Adipose tissue (tissue), 3 donors: Measurements from ENCODE around the gene PANX1. TPM values are rescaled to one million over a fixed set of nuclear protein-coding genes. Genes with fewer than 3 reads are reported as not detected.

ENCODE experiments used
- H3K27ac ChIP-seq: one replicate; pipeline ENCODE4 v1.5.1; 2013; ENCODE audit warnings: low read depth, low read length
- WGBS, 3 donors: extraction: QIAGEN DNeasy Blood & Tissue Kit; methylation state at CpG; one replicate each; pipeline ENCODE4 v1.1.7; 2013; 5-methylcytosine and 5-hydroxymethylcytosine counted together
- polyA plus RNA-seq, 3 donors: library from polyadenylated mRNA; stranded (reverse); fragments of 200-250 nt; gene quantifications; one replicate each; pipeline ENCODE4 v1.2.3, GENCODE V29; 2013
- donor health status: healthy with polysubstance abuse.
- donor health status: Bipolar disorder and iron deficiency.
- donor health status: healthy.

Gene PANX1
- polyA plus RNA-seq, 3 donors, result 3.8 to 17.2 (median 10.1) TPM

DNA sequence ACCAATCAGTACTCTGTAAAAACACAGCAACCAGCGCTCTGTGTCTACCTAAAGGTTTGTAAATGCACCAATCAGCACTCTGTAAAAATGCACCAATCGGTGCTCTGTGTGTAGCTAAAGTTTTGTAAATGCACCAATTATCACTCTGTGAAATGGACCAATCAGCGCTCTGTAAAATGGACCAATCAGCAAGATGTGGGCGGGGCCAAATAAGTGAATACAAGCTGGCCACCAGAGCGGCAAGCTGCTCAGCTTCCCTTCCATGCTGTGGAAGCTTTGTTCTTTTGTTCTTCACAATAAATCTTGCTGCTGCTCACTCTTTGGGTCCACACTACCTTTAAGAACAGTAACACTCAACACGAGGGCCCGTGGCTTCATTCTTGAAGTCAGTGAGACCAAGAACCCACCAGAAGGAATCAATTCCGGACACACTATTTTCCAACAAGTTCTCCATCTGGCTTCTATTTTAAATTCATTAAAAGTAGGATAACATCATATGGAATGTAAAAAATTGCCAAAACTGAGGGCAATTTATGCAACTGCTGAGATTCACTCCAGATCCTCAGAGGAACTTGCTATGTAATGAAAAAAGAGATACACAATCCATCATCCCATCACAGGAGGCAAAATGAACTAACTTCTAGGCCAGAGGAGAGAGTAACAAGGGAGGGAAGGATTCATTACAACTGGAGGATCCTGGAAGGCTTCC lies 3.1 kb upstream of the PANX1 start:
- no peak overlapping the region for H3K27ac ChIP-seq
- WGBS, 3 donors, result 87 to 93% (median 88%) methylated on average over 8 of the region's 8 CpGs

DNA sequence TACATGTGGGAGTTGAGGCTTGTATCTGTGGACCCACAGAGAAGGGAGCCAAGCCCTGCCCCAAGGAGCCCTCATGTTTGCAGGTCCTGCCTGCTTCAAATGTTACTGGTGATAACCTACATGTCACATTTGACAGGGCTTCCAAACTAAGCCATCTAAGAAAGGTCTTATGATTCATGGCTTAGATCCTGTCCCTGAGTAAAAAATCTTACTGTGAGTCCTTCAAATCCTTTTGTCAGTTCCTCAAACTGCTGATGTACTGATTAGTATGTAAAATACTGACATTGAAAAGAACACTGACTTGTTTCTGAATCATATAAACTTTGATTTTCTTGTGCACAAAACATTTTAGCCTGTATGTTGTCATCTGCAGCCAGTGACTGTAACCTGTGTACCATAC lies 1.0 kb upstream of the PANX1 start:
- H3K27ac ChIP-seq, result no peak overlapping the region

DNA sequence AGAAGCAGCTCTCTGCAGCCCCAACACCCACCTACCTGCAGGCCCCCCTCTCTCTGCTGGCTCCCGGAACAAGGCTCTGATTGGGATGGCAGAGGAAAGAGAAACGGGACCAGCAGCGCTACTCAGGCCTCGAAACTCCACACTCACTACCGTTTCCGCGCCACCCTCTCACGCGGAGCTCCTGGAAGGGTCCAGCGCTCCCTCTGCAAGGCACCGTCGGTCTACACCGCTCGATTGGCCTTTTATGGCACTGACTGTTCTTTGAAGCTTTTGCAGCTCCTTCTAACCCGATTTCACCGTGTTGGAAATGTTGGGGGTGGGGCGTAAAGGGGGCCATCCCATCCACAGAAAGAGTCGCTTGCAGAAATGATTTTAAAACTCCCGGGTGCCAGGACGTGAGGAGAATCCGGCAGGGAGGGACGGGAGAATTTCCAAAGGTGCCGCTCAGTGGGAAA lies 323 bp upstream of the PANX1 start:
- H3K27ac ChIP-seq, result peak overlapping the region; percentile 92
- 0 to 1% (median 0%) methylated on average over 23 of the region's 23 CpGs for WGBS, 3 donors

DNA sequence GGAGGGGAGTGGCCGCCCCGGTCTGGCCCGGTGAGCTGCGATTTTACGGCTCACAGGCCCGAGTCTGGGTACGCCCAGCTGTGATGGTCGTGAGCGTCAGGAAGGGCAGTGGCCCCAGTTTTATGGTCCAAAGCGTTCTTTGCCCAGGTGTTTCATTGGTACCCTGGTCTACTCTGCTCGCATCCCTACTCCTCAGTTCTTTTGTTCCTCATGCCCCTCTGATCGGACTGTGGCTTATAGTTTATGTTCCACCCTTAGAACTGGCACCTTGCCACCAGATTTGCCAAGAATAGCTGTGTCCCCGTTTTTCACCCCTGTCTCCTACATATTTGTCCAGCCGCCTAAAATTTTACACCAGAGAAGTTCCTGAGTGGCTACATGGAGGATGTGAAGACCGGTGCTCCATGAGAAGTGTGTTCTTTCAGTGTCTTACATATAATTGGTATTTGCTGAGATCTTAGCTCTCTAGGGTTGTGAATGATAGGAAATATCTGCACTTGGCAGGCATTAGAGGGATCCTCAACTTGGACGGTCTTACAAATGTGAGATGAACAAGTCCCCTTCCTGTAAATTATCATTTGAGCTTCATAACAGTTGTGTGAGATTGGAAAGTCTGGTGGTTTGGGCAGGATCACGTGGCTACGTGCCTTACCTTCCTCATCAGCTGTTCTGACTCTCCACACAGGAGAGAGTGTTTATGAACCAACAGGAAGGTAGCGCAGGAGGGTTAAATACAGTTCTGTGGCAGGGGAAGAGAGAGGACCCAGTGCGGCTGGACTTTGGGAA lies 1.1 kb downstream of the PANX1 start:
- H3K27ac ChIP-seq, result peak overlapping the region; percentile 92
- WGBS, 3 donors, result 10 to 14% (median 14%) methylated on average over 20 of the region's 20 CpGs

DNA sequence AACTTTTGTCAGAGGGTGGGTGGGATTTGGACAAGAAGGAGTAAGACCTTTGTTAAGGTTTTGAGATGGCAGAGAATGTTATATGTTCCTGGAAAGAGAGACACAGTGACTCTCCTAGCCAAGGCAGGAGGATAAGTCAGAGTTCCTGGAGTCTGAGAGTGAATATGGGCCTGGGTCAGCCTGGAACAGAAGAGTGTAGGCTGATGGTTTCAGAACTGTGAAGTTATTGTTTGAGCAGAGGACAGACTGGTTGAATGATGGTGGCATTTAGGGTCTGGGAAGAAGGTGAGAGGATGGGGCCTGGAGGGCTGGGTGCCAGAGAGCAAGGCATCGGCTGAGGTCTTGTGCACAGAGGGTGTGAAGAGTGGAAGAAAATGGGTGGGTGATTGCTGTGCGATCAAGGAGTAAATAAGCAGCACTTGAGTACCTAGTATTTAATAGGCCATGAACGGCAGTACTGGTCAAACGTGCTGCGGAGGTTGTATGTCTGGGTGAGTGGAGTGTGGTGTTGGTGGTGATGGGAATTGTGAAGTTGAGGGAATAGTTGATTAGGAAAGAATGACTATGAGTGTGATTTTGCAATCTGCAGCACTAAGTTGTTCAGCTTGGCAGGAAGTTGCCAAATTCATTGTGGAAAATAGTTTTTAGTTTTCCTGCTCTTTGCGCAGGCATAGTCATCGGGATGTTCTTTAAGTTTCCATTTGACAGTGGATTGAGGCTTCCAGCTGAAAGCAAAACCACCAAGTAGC lies 1.8 kb downstream of the PANX1 start:
- 43 to 76% (median 45%) methylated on average over 7 of the region's 7 CpGs for WGBS, 3 donors
- H3K27ac ChIP-seq, result no peak overlapping the region

DNA sequence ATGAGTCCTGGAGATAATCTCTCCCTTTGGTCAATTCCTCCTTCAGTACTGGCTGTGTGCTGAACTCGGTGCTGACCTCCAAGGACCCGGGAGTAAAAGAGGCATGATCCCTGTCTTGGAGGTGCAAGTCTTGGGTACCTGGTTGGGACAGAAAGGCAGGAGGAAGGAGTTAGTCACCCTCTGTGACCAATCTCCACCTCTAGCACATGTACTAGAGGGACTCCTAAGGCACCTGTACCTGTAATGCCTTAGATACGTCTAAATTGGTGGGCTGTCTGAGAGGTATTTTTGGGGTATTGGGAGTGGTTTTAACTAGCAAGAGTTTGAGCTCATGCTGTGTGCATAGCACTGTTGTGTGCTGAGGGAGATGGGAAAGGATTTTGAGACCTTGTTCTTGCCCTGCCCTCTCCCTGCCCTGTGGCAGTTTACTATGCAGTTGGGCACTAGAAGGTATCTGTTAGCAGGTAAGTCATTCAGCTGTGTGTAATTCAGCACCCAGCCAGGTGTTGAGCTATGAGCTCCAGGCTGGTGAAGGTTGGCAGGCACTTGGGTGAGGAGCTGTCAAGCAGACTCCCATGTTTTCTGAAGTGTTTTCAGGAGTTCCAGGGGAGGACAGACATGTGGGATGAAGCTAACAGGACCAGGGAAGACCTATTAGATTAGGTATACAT lies 2.5 kb downstream of the PANX1 start:
- H3K27ac ChIP-seq, result no peak overlapping the region
- WGBS, 3 donors, result 62 to 74% (median 67%) methylated on average over 3 of the region's 3 CpGs

DNA sequence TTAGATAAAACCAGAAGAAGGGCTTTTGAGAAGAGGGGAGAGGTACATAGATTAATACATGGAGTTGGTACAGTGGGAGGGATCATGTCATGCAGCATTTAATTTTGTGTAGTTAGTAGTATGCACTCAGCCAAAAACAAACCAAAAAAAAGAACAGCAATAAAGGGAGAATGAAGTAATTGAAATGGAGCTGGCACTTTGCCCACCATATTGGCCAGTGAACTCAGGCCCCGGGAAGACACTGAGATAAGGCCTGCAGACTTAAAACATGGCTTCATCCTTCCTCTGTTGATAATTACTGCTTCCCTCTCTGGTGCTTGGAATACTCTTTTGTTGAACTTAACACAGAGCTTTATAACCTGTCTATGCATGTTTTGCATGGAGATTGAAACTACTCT lies 3.1 kb downstream of the PANX1 start:
- H3K27ac ChIP-seq, result no peak overlapping the region
- 15 to 21% (median 18%) methylated on average over 1 of the region's 1 CpG for WGBS, 3 donors

DNA sequence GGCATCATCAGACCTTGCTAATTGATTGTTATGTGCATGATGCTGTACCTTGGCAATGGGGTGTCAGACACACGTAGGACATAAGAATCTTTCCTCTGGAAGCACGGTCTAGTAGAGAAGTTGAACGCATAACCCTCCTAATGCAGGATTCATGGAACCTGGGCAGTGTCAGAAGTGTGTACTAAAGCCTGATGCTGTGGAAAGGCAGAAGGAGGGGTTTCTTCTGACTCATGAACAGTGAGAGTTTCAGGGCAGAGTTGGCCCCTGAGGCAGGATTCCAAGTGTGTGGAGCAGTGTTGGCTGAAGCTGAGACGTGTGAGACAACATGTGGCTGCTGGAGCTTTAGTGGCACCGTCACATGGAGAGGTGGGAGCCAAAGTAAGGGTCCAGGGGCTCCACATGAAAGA lies 3.5 kb downstream of the PANX1 start:
- 63 to 80% (median 70%) methylated on average over 5 of the region's 5 CpGs for WGBS, 3 donors
- H3K27ac ChIP-seq, result no peak overlapping the region

DNA sequence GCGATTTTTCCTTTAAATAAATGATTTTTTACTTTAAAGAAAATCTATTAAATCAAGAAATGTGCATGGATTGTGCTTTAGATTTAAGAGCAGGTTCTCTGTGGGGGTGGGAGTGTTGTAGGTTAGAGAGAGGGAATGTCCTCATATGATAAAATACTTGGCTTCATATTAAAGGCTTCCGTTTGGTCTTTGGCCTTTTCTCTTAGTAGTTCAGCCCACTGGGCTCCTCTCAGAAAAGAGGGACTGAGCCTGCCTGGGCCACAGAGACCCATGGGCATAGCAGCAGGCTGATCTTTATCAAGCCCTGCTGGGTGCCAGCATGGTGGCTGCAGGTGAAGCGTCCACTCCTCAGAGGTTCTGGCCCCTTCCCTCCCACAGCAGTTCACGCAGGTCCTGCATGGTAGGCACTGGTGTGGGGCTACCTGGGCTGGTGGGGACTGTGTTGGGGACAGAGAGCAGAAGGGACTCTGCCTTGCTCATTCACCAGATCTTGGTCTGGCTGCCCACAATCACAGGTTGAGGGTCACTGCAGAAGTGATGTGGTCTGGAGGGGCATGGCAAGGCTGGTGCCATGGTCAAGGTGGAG lies 4.3 kb downstream of the PANX1 start:
- no peak overlapping the region for H3K27ac ChIP-seq

DNA sequence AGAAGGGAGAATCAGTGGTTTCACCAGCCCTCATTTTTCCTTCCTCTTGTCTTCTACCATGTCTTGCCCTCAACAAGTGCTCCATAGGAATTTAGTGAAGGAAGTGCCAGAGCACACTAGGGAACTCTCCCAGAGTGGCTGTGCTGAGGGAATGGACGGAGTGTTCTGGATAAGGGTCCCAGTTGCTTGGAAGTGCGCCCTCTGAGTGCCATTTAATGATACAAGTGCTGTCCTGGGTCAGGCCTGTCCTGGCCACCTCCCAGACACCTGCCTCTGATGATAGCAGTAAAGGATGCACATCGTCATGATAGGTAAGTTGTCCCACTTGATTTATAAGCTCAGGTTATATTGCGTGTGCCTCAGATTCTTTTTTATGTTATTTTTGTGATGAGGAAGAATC lies 5.1 kb downstream of the PANX1 start:
- no peak overlapping the region for H3K27ac ChIP-seq
- 93 to 95% (median 94%) methylated on average over 4 of the region's 4 CpGs for WGBS, 3 donors

More for the DNA sequence above, 4.3 kb downstream of the PANX1 start:
- 86 to 90% (median 87%) methylated on average over 4 of the region's 4 CpGs for WGBS, 3 donors

DNA sequence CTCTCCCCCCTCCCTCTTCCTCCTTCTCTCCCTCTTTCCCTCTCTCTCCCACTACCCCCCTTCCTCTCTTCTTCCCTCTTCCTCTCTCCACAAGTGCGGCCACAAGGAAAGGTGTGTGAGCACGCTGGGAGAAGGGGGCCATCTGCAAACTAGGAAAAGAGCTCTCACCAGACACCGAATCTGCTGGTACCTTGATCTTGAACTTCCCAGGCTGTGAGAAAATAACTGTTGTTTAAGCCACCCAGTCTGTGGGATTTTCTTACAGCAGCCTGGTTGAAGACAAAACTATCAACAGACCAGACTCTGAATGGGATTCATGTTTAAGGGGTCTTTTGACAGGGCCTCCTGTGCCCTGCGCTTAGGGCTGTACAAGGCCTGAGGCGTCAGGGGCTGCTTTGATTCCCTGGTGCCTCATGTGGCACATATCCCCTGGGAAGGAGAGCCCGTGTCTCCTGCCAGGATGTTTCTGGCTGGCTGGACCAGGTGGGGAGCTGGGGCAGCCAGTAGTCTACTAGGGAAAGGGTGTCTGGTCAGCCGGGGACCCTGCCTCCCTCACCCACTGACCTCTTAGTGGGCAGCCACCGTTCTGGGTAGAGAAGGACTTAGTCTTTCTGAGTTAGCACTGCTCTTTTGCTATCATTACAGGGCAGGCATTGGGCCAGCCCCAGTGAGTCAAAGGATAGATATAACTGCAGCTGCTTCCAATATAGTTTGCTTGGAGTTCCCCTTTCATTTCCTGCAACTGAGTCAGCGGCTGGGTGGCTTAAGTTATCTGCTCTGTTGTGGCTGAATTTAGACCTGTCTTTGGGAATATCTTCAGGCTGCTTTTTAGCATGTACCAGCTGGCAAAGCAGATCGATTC lies 6.2 kb downstream of the PANX1 start:
- H3K27ac ChIP-seq, result no peak overlapping the region
- 45 to 71% (median 46%) methylated on average over 9 to 10 of the region's 10 CpGs for WGBS, 3 donors

DNA sequence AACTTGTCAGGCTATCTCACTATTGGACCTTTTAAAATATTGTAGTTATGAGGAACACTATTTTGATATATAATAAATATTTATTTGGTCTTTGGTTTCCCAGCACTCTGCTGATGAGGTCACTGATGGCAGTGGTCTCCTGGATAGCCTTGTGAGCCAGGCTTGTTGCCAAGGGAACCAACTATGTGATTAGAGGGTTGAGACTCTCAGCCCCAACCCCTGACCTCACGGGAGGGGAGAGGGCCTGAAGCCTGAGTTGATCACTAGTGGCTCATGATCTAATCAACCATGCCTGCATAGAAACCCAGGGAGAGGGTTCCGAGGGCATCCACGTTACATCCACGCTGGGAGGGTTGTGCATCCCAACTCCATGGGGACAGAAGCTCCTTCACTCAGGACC lies 10.8 kb downstream of the PANX1 start:
- no peak overlapping the region for H3K27ac ChIP-seq
- WGBS, 3 donors, result 81 to 87% (median 87%) methylated on average over 4 of the region's 4 CpGs

DNA sequence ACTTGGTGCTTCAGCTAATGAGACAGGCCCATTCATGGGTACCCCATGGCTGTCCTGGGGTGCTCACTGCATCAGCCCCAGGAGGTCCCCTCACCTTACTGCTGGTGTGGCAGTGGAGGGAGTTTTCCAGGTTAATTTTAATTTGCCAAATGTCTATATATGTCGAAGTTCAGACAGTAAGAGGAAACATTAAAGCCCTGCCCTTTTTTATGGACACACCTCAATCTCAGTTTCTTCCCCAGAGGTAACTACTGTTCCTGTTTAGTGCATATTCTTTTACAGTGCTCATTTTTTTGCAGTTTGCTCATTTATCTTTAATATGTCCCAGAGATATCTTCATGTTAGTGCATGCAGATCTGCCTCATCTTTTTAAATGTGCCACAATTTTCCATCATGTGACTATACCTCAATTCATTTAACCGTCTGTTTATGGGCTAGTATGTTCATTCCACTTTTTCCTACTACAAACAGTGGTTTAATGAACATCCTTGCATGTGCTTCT lies 11.6 kb downstream of the PANX1 start:
- WGBS, 3 donors, result 76 to 88% (median 87%) methylated on average over 2 of the region's 2 CpGs
- H3K27ac ChIP-seq, result no peak overlapping the region

DNA sequence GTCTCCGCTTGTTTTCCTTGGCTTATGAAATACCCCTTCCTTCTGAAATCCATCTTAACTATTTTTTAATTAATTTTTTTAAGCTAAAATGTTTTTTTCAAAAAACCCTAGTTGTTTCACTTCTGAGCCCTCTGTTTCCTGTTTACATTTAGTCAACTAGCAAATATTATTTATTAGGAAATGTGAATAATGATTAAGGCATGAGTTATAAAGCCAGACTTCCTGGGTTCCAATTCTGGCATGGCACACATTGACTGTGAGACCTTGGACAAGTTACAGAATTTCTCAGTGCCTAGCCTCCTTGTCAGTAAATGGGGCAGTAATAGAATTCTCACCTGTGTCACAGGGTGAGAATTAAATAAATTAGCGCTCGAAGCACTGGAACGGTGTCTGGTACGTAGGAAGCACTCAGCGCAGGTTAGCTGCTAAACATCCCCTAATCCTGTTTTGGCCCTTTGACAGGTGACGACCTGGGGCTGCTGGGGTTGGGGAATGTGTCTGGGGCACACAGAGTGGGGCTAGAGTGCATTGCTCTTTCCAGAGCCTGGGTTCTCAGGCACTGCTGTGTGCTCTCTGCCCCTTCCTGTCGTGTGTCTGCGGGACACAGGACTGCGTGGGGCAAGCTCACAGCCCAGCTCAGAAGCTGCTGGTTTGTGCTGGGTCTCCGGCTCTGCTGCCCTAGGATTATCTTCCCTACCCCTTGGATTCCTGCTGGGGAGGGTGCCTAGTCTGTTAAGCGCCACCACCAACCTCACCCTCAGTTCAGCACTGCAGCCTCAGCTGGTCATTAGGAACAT lies 13.1 kb downstream of the PANX1 start:
- no peak overlapping the region for H3K27ac ChIP-seq
- 87 to 93% (median 91%) methylated on average over 12 of the region's 12 CpGs for WGBS, 3 donors

DNA sequence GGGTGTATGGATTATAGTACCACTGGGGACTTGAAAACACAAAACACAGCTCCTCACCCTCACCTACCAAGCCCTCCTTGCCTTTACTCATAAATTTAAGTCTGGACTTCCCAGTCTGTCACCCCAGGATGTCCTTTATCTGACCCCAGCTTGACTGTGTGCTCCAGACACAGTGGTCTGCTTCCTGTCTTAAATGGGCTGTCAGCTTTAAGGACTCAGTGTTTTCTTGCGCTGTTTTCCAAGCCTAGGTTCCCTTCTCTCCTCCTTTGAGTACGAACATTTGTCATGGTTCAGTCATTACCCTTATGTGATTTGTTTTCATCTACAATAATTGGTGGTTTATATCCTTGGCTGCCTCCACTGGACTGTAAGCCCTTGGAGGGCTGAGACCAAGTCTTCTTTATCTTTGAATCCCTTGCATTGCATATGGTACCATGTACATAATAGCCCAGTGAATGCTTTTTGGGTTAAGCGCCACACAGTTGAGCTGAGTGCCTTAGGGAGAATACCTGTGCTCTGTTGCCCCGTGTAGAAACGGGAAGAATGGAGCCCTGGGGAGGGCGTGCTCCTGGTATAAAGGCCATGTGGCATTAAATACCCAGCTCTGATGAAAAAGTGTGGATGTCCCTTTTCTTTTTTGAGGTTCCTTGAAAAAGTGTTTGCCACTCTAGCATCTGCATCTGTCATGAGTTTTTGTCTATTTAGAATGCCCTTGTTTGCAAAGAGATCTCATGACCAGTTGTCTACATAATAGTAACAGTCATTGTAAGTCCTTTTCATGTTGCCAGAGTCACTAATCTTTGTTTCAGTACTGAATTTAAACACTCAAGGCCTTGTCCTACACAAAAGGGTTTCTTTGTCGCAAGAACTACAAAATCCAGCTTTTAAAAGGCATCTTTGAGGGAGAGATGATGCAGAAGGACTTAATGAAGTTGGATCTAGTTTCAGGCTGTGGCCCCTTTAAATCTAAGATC lies 14.0 kb downstream of the PANX1 start:
- WGBS, 3 donors, result 86 to 90% (median 89%) methylated on average over 7 of the region's 7 CpGs
- H3K27ac ChIP-seq, result no peak overlapping the region
